HG03064 (cell line): ENCODE data around the gene SP6.

Experiments
- ATAC-seq: cut with Tn5 transposase; IDR thresholded peaks from one replicate; pipeline ENCODE4 v1.9.1; 2021; ENCODE audit warnings: low read depth; ENCODE audit not compliant: unreplicated experiment

SP6 gene

DNA sequence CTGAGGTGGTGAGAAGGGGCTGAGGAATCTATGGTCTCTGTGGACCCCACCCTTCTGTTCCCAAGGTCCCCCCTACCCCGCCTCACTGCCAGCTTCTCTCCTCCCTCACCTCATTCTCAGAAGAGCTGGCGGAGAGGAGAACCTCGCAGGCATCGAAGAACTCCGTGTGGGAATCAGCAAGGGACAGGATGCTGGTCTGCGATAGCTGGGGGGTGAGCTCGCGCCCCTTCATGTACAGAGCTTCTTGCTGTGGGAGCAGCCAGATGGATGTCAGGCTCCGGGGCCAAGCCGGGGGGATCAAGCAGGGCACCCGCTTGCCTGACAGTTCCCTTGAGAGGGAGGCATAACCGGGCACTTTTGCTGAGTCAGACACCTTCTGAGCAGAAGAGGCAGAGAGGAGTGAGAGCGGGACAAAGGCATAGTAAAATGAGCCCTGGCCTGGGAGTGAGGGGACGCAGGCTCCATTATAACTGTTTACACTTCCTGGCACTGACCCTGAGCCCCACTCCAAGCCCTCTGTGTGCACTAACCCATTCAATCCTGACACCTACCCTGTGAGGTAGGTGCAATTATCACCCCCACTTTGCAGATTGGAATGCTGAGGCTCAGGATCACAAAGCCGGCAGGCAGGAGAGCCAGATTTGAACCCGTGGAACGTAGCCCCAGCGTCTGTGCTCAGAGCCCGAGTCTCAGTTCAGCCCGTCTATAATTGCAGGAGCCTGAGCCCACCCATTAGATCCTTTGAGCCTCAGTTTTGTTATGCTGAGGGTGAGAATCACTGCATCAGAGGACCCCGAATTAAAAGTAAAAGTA, 35.7 kb downstream of the SP6 start:
- ATAC-seq: no peak

- no peak for ATAC-seq
Observed at GRCh38 chr17:47813512-47814031, 37.4 kb downstream of the SP6 start.

DNA sequence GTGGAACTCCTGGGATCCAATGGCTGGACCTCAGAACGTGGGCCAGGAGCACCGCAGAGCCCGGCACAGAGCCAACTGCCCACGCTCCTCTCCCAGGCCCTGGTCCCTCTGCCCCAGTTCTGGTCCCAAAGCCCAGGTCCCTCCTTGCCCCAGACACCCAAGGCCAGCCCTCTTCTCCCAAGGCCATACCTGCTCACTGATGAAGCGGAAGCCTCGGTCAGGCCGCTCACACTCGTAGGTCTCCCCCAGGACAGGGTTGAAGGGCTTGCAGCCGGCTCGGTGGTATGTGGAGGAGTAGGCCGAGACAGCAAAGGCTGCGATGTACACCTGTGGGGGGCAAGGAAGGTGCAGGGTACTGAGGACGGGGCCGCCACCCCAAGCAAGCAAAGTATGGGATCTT, 37.9 kb downstream of the SP6 start:
- ATAC-seq: no peak

- no peak for ATAC-seq
Observed at GRCh38 chr17:47812146-47812920, 38.6 kb downstream of the SP6 start.

GRCh38 chr17:47811709-47812108, 39.3 kb downstream of the SP6 start:
- no peak for ATAC-seq

GRCh38 chr17:47810901-47811635, 39.9 kb downstream of the SP6 start:
- ATAC-seq: no peak

DNA sequence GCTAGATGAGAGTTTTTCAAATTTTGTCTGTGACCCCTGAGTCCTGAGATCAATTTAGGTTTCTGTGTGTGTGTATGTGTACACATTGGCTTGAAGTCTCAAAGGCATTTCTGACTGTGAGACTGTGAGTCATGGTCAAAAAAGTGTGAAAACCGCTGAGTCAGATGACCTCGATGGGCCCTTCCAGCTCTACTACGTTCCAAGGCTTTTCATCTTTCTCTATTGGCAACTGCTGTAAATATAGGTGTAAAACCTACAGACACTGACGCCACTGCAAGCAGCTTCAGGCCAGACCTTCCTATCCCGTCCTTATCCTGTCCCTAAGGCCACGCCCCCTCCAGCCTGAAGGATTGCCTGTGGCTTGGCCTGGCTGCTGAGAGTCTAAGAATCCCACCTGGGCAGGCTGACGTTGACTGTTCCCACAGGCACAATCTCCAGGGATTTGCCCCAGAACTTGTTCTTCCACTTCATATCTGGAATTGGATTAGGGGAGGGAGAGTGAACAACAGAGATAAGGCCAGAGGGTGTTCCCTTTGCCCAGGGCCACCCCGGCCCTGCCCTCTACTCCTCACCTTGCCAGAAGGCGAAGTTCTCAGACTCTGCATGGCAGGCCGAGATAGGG, 40.7 kb downstream of the SP6 start:
- ATAC-seq: no peak

GRCh38 chr17:47808830-47809480, 42.0 kb downstream of the SP6 start:
- ATAC-seq: no peak

- no peak for ATAC-seq
Observed at GRCh38 chr17:47808036-47808829, 42.7 kb downstream of the SP6 start.

DNA sequence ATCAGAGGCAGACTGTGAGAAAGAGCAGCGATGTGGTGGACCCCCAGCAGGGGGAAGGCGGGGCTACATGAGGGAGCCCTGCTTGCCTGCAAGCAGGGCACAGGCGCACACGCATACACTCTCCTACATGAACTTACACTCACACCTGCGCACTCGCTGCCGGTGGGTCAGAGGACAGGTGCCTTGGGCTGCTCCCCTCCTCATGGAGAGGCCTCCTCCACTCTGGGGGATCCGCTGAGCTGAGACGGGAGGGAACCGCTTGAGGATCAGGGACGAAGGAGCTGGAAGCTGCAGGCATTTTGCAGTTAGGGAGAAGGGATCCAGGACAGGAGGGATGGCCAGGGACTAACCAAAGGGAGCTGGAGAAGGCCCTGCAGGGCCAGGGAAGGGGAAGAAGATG, 43.5 kb downstream of the SP6 start:
- ATAC-seq: no peak

- no peak for ATAC-seq
Observed at GRCh38 chr17:47806913-47807255, 44.1 kb downstream of the SP6 start.

DNA sequence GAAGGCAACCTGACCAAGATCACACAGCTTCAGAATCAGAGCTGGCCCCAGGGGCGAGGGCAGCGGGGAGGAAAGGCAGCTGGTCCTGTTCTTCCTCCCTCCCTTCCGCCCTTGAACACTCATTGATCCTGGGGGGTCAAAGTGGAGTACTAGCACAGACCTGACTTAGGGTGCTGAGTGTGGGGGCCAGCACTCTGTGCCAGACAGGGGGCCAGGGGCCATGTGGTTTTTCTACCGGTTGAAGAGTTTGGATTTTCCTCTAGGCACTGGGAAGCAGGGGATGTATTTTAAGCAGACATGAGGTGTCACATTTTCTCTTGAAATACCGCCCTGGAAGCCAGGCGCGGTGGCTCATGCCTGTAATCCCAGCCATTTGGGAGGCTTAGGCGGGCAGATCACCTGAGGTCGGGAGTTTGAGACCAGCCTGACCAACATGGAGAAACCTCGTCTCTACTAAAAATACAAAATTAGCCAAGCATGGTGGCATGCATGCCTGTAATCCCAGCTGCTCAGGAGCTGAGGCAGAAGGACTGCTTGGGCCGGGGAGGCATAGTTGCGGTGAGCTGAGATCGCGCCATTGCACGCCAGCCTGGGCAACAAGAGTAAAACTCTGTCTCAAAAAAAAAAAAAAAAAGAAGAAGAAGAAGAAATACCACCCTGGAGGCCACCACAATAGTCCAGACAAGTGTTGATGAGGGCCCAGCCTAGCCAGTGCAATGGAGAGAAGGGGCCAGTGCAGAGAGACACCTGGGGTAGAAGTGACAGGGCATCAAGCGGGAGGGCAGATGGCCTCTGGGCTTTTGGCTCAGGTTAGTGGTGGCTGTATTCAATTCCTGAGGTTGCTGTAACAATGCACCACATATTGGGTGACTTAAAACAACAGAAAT, 44.7 kb downstream of the SP6 start:
- no peak for ATAC-seq

- ATAC-seq: no peak
Observed at GRCh38 chr17:47804461-47804860, 46.5 kb downstream of the SP6 start.

GRCh38 chr17:47803751-47804150, 47.2 kb downstream of the SP6 start:
- no peak for ATAC-seq

DNA sequence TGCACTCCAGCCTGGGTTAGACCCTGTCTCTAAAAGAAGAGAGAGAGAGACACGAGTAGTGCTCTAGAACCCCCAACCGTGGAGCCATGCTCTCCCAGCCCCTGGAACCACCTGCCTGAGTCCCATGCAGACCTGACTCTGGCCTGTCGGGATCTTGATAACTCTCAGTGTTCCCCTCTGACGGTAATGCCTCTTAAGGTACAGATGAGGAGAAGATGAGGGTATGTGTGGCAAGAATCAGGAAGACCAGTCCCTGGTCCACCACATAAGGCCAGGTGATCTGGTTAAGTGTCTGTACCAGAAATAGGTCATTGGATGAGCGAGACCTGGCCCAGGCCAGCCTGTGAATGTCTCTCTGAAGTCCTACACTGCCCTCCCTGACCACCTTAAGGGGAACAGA, 47.8 kb downstream of the SP6 start:
- no peak for ATAC-seq

DNA sequence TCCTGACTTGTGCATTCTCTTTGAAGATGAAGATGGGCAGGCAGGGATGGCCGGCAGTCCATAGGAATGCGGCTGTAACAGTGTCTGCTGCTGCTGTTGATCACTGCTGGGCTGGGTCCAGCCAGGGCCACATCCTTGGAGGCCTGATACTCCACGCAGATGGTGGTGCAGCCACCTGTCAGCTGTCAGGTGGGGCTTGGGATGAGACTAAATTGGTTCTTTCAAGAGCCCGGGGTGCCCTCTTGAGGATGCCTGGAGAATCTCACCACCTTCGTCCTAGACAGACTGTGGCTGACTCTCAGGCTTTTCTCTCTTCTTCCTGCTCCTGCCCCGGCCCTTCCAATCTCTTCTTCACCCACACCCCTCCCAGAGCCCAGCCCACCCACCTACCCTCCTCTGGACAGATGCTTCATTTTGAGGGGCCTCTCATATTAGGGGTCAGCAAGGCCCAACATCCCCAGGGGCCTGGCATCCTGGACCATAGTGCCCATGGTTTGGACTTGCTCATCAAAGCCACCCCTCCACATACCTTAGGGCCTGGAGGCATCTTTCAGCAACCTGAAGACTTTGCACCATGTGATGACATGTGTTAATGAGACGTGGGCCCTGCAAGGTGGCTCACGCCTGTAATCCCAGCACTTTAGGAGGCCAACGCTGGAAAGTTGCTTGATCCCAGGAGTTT, 48.5 kb downstream of the SP6 start:
- no peak for ATAC-seq

DNA sequence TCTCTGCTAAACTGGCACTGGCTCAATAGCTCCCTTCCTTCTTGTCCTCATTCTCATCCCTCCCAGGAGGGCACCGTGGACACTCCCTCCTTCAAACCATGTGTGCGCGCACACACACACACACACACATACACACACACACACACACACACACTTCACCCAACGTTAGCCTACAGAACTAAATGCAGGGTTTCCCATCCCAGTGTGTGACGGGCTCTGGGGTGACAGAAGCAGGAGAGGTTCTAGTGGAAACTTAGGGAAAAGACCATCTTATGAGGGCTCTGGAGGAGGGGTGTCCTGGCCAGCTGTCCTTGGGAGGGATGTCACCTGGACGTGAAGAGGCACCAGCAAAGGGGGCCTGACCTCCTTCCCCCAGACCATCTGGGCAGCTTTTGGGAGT, 49.1 kb downstream of the SP6 start:
- ATAC-seq: no peak

- ATAC-seq: no peak
Observed at GRCh38 chr17:47801176-47801765, 49.7 kb downstream of the SP6 start.
